Endothelial cell of umbilical vein (primary cell): ENCODE measurements around the gene SFTA2. TPM values are rescaled to one million over a fixed set of nuclear protein-coding genes. Genes with fewer than 3 reads are reported as not detected.

Experiments used
- BruUV-seq: library from RNA; stranded (reverse); fragments of 400-500 nt; replicated peaks from 2 replicates; lab custom pipeline; 2021; lab: Mats Ljungman, UMichigan
- CTCF ChIA-PET: fragments of 300-600, 350-600 bp; sonication (Branson Sonifier 250); formaldehyde crosslinking; loops from one replicate; lab custom pipeline; 2021; ENCODE audit warnings: antibody characterized with exemption, inconsistent platforms; lab: Charles Lee
- POLR2A ChIA-PET: fragments of 300-600, 350-600 bp; sonication (Branson Sonifier 250); formaldehyde crosslinking; loops from one replicate; lab custom pipeline; 2021; ENCODE audit warnings: antibody characterized with exemption, inconsistent platforms; lab: Charles Lee
- DNase-seq: peaks from one replicate; pipeline ENCODE4 v3.0.0-alpha.2; 2011; ENCODE audit warnings: low read depth, low spot score
- FAIRE-seq: peaks from 2 replicates; lab custom pipeline; 2011; peaks lifted over from hg19 to GRCh38; lab: Jason Lieb, UNC
- H2AFZ ChIP-seq: 2 replicates; pipeline ENCODE4 v1.6.0; 2012; ENCODE audit warnings: low read depth, low read length, control low read depth, inconsistent platforms
- H3K27ac ChIP-seq: 2 replicates; pipeline ENCODE4 v1.5.1; 2011; ENCODE audit warnings: low read depth, mild to moderate bottlenecking, control low read depth, low read length, moderate library complexity; ENCODE audit not compliant: insufficient read depth
- H3K27me3 ChIP-seq, 2 experiments: 2 replicates each; pipeline versions ENCODE4 v1.6.0 to v1.6.1; 2011; ENCODE audit warnings: low read length in 2 of 2, mixed read lengths in 1 of 2; ENCODE audit not compliant: control insufficient read depth in 2 of 2, insufficient read depth in 2 of 2
- H3K36me3 ChIP-seq, 2 experiments: 2 replicates in 1 of 2; 3 replicates in 1 of 2; pipeline ENCODE4 v1.5.1; 2011; ENCODE audit warnings: low read length in 2 of 2, mild to moderate bottlenecking in 1 of 2, moderate library complexity in 1 of 2; ENCODE audit not compliant: control insufficient read depth in 2 of 2, insufficient read depth in 2 of 2; ENCODE audit errors: extremely low read depth in 1 of 2
- H3K4me1 ChIP-seq: 3 replicates; pipeline ENCODE4 v1.5.1; 2011; ENCODE audit warnings: mild to moderate bottlenecking, low read length; ENCODE audit not compliant: control insufficient read depth, insufficient read depth; ENCODE audit errors: extremely low read depth
- H3K4me2 ChIP-seq: 2 replicates; pipeline ENCODE4 v1.6.1; 2011; ENCODE audit warnings: low read length, control low read depth, mixed read lengths; ENCODE audit not compliant: insufficient read depth
- H3K4me3 ChIP-seq, 3 experiments: fragments of 200-600 bp in 1 of 3; sonication (generic), shearing (Covaris generic) in 1 of 3; replicated peaks in 1 of 3; 2 replicates each; pipeline ENCODE4 v1.5.1; 2011 to 2016; ENCODE audit warnings: control low read depth in 3 of 3, low read length in 3 of 3, mild to moderate bottlenecking in 2 of 3, inconsistent platforms in 1 of 3, low read depth in 1 of 3, moderate library complexity in 1 of 3; ENCODE audit not compliant: insufficient read depth in 1 of 3
- H3K79me2 ChIP-seq: 2 replicates; pipeline ENCODE4 v1.6.0; 2012; ENCODE audit warnings: low read length, inconsistent platforms; ENCODE audit not compliant: control insufficient read depth, insufficient read depth
- H3K9ac ChIP-seq: replicated peaks from 2 replicates; pipeline ENCODE3; 2011; ENCODE audit warnings: low read length, control low read depth; ENCODE audit not compliant: insufficient read depth; ENCODE audit errors: extremely low read depth
- H3K9me1 ChIP-seq: replicated peaks from 3 replicates; pipeline ENCODE4 v1.6.0; 2011; ENCODE audit warnings: mild to moderate bottlenecking, low read length; ENCODE audit not compliant: control insufficient read depth, insufficient read depth; ENCODE audit errors: extremely low read depth
- H3K9me3 ChIP-seq: replicated peaks from 2 replicates; pipeline ENCODE4 v1.5.1; 2012; ENCODE audit warnings: low read length, inconsistent platforms; ENCODE audit not compliant: control insufficient read depth, insufficient read depth
- H4K20me1 ChIP-seq: replicated peaks from 2 replicates; pipeline ENCODE3; 2011; ENCODE audit warnings: mild to moderate bottlenecking, low read length; ENCODE audit not compliant: control insufficient read depth, insufficient read depth; ENCODE audit errors: extremely low read depth
- EZH2 ChIP-seq: IDR thresholded peaks from 2 replicates; pipeline ENCODE4 v1.6.1; 2012; ENCODE audit warnings: borderline replicate concordance, low read depth, mild to moderate bottlenecking, moderate library complexity, low read length, inconsistent platforms; ENCODE audit not compliant: severe bottlenecking
- GATA2 ChIP-seq: IDR thresholded peaks from 2 replicates; pipeline ENCODE4 v1.7.0; 2011; ENCODE audit warnings: low read depth, mild to moderate bottlenecking, moderate library complexity, mixed read lengths, low read length; ENCODE audit not compliant: insufficient read length, insufficient read depth
- JUN ChIP-seq: IDR thresholded peaks from 2 replicates; pipeline ENCODE4 v1.6.1; 2011; ENCODE audit warnings: borderline replicate concordance, low read depth; ENCODE audit not compliant: insufficient read length, insufficient read depth
- MYC ChIP-seq: IDR thresholded peaks from one replicate; pipeline ENCODE4 v1.6.1; 2011; ENCODE audit warnings: mild to moderate bottlenecking, low read depth, low read length
- POLR2A ChIP-seq: IDR thresholded peaks from 2 replicates; pipeline ENCODE4 v1.6.1; 2012; ENCODE audit warnings: low read depth, mild to moderate bottlenecking, control low read depth, low read length
- POLR2AphosphoS5 ChIP-seq: IDR thresholded peaks from 2 replicates; pipeline ENCODE4 v1.6.1; 2012; ENCODE audit warnings: low read depth, mild to moderate bottlenecking, control low read depth, low read length, moderate library complexity; ENCODE audit not compliant: insufficient read depth
- dilution Hi-C: fragments of 300-500 bp; cut with MboI; formaldehyde crosslinking; loops from one replicate; pipeline ENCODE4 v1.15.0; 2019; ENCODE audit warnings: low sequenced_read_pairs; ENCODE audit not compliant: extremely low pct_ligation_motif_present
- intact Hi-C: fragments of 100-400 bp; cut with micrococcal nuclease; formaldehyde crosslinking; loops from one replicate; pipeline ENCODE4 v1.10.0; 2022
- polyA plus RNA-seq, 4 experiments: library from polyadenylated mRNA; depleted of rRNA in 3 of 4; stranded (reverse) in 3 of 4; unstranded in 1 of 4; fragments of >200 nt; gene quantifications; 2 replicates each; pipeline versions ENCODE4 v1.2.1 to v1.2.3, GENCODE V29; 2011 to 2012; ENCODE audit warnings: missing spikeins in 1 of 4
- total RNA-seq: library from RNA; stranded (reverse); gene quantifications from 2 replicates; pipeline ENCODE4 v1.2.3, GENCODE V29; 2021

The SFTA2 gene
- total and polyA plus RNA-seq, 2 donors (not counting 3 experiments of a cell fraction or from before 2014, with no cell fraction given), result not detected

- H3K4me3 ChIP-seq, result no peak overlapping the region
- TF ChIP-seq GATA2, result no peak
- no peak for TF ChIP-seq EZH2
- TF ChIP-seq JUN, result no peak
- TF ChIP-seq POLR2AphosphoS5, result no peak
- DNase-seq (no peak), FAIRE-seq (no peak)
- H3K9ac ChIP-seq, result no peak overlapping the region
- H3K4me1 ChIP-seq, result peaks cover 5% of the 10 kb centered on the region
- no TSS peak for BruUV-seq
- no peak overlapping the region for H2AFZ ChIP-seq
- peaks cover 48 to 54% of the 10 kb centered on the region in 2 experiments for H3K27me3 ChIP-seq
- no peak overlapping the region for H3K4me2 ChIP-seq
- H3K27ac ChIP-seq, result no peak overlapping the region
- H3K9me1 ChIP-seq, result no peaks in the 10 kb centered on the region
- ChIA-PET POLR2A (no interaction called here), CTCF (interaction anchor here (3.4 kb wide), 1 partner anchor 15 kb away, joined by 16 read pairs; no protein-coding TSS in a partner anchor)
- no peaks in the 10 kb centered on the region for H4K20me1 ChIP-seq
- intact Hi-C loops (no loop called here), dilution Hi-C loops (no loop called here)
- H3K9me3 ChIP-seq, result no peaks in the 10 kb centered on the region
- H3K79me2 ChIP-seq, result no peaks in the 10 kb centered on the region
- no peaks in the 10 kb centered on the region for H3K36me3 ChIP-seq
Measured at GRCh38 chr6:30957716-30958115, 25.7 kb upstream of the SFTA2 start.

- Histone ChIP-seq H3K4me2 (peak overlapping the region; percentile 72), H3K4me1 (peaks cover 5% of the 10 kb centered on the region), H3K9ac (peak overlapping the region; percentile 37), H3K27me3 (peaks cover 50 to 53% of the 10 kb centered on the region in 2 experiments), H3K4me3 (peak overlapping the region in 2 of 3 experiments; percentile 22 to 45), H4K20me1 (no peaks in the 10 kb centered on the region), H3K79me2 (no peaks in the 10 kb centered on the region), H3K27ac (no peak overlapping the region), H3K9me1 (no peaks in the 10 kb centered on the region), H3K9me3 (no peaks in the 10 kb centered on the region), H3K36me3 (no peaks in the 10 kb centered on the region), H2AFZ (peak overlapping the region; percentile 59)
- DNase-seq (no peak), FAIRE-seq (no peak)
- no peak for TF ChIP-seq POLR2A
- TF ChIP-seq MYC, result no peak
- TF ChIP-seq EZH2, result peak; percentile 60
- no peak for TF ChIP-seq GATA2
- ChIA-PET POLR2A (no interaction called here), CTCF (interaction anchor here (0.6 to 3.4 kb wide), 4 partner anchors 13 to 411 kb away, joined by 3 to 16 read pairs (median 6); no protein-coding TSS in a partner anchor)
- BruUV-seq, result no TSS peak
- intact Hi-C loops (no loop called here), dilution Hi-C loops (no loop called here)
Measured at GRCh38 chr6:30955367-30956042, 23.5 kb upstream of the SFTA2 start.
